ENCODE data around the gene AKT3.

AKT3 gene

DNA sequence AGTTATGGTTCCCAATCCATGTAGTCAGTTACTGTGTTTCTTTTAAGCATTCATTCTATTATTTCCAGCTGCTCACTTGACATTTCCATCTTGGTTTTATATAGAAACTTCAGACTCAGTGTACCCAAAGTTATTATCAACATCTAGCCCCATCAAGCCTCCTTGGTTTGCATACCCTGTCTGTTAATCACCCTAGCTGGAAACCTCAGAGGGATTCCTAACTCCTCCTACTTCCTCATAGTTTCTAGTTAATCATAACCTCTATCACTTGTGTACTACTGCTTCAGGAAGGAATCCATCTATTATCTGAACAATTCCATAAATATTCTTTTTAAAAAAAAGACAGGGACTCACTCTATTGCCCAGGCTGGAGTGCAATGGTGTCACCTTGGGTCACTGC, 300.9 kb downstream of the AKT3 start:
- DNase-seq = no peak

DNA sequence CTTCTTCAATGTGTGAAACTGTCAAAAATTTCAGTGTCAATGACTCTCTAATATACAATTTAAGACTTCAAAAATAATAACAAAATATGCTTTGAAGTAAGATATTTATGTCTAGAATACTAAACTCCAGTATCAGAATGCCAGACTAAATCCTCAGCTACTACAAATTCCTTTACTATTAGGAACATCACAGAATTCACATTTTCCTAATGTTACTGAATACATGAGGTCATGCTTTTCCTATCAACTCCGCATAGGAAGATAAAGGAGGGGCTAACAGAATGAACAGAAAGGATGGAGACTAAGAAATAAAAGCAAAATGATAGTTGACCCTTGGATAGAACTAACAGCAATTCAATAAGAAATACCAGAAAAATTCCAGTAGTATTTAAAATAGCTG, 301.5 kb downstream of the AKT3 start:
- no peak for DNase-seq

DNA sequence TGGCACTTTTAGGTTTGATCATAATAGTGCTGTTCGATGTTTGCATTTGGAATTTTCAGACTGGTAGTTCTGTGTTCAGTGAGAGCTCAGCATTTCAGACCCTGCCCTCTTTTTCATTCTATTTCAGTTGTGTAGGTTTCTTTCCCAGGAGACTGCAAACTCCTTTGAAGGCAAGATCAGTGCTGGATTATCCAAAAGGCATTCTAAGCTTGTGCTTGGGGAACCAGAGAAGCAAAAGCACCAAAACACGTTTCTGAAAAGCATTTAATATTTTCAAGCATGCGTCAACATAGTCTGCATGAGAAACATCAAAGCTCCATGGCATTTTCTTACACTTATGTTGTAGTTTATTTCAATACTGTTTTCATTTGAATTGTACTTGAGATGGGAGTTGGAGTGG, 302.2 kb downstream of the AKT3 start:
- DNase-seq = no peak

DNA sequence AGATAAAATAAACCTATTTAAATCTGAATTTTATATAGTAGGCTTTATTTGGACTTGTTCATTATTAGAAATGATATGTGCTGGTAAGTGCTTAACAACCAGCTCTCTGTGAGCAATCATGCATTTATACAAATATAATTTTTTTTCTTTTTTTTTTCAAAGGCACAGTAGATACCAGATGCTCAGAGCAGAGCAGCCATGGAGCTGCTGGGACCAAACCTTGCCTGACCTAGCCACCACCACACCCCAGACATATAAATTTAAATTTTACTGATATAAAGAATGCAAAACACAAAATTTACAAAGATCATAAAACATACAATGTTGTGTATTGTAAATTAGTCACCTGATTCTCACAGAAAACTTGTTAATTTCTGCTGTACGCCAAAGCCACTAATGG, 303.6 kb downstream of the AKT3 start:
- no peak for DNase-seq

DNA sequence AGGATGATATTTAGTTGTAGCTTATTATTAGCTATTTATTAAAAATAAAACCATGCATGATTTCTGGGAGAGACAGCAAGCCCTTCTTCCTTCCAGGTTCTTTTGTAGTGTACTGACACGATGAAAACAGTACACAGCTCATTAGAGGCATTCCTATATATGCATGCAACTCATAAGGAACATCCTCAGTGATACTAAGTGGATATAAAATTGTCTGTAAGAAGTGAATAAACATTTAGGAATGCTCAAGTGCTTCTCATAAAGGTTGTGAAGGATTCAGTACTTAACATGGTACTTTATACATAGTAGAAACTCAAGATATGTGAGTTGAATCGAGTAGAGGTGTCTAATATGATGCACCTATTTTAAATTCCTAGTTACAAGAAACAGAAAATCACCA, 306.5 kb downstream of the AKT3 start:
- no peak for DNase-seq

DNA sequence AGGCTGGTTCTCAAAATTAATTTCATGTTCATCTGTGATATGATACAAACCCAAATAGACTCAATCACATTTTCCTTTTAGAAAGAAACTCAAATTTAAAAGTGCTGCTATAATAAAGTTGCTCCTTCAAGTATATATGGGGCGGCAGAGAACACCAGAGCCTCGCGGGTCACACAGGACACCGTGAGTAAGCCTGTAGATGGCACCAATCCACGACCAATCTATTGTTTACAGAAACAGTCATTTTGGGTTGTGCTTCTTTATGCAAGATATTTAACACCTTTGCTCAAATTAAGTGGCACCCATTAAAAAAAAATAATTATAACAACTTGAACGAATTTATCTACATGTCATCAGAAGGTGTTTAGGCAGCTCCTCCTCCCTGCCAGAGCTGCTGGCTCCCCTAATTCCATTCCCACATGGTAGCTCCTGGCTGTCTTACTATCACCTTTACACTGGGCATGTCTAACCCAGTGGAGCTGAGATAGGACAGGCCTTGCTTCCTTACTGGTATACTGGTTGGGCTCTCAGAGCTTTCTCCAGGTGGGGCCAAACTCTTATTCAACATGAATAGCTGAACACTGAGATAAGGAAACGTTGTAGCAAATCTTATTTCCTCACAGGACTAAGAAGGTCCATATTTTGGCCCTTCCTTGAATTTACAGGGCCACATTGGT, 307.2 kb downstream of the AKT3 start:
- no peak for DNase-seq

DNA sequence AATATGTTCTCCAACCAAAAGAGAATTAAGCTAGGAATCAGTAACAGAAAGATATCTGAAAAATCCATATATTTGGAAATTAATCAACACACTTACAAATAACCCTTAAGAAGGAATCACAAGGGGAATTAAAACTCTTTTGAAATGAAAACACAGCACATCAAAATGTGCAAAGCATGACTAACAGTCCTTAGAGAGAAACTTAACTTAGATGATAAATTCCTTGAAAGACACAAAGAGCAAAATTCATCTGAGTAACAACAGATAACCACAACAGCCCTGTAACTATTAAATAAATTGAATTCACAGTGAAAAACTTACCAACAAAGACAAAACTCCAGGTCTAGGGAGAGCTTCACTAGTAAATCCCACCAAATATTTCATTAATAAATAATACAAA, 310.4 kb downstream of the AKT3 start:
- DNase-seq = no peak

DNA sequence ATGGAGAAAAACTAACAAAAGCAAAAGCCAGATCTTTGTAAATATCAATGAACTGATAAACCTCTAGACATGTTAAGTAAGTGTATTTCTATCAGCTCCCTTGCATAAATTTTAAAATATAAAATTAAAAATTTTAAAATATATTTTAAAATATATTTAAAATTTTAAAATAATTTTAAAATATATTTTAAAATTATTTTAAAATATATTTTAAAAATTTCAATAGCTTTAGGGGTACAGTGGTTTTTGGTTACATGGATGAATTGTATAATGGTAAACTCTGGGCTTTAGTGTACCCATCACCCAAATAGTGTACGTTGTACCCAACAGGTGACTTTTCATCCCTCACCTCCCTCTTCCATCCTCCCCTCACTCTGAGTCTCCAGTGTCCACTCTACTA, 315.0 kb downstream of the AKT3 start:
- DNase-seq = no peak

DNA sequence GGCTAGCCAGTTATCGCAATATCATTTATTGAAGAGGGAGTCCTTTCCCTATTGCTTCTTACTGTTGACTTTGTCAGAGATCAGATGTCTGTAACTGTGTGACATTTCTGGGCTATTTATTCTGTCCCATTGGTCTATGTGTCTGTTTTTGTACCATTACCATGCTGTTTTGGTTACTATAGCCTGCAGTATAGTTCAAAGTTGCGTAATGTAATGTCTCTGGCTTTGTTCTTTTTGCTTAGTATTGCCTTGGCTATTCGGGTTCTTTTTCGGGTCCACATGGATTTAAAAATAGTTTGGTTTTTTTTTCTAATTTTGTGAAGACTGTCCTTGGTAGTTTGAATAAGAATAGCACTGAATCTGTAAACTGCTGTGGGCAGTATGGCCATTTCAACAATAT, 320.5 kb downstream of the AKT3 start:
- DNase-seq = no peak

DNA sequence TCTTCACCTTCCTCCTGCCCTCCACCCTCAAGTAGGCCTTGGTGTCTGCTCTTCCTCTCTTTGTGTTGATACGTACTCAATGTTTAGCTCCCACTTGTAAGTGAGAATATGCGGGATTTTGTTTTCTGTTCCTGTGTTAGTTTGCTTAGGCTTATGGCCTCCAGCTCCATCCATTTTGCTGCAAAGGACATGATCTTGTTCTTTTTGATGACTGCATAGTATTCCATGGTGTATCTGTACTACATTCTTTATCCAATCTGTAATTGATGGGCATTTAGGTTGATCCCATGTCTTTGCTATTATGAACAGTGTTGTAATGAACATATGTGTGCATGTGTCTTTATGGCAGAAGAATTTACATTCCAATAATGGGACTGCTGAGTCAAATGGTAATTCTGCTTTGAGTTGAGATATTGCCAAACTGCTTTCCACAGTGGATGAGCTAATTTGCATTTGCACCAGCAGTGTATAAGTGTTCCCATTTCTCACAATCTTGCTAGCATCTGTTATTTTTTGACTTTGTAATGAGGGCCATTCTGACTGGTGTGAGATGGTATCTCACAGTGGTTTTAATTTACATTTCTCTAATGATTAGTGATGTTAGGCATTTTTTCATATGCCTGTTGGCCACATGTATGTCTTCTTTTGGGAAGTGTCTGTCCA, 321.5 kb downstream of the AKT3 start:
- DNase-seq = no peak

DNA sequence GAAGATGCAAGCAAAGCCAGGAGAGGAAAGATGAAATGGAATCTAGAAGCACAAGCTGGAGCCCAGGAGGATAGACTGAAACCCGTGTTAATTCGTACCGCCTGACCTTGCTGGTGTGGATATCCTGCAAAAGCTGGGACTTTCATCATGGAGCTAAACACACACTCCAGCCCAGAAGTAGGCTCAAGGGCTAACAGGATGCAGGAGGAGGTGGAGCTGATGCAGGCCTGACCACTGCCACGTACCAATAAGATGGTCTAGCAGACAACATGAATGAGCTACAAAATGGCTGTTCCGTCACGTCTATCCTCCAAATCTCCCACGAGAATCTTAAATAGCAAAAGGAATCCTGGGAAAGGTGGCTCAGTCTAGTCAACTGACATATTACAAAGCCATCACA, 323.9 kb downstream of the AKT3 start:
- DNase-seq = no peak

DNA sequence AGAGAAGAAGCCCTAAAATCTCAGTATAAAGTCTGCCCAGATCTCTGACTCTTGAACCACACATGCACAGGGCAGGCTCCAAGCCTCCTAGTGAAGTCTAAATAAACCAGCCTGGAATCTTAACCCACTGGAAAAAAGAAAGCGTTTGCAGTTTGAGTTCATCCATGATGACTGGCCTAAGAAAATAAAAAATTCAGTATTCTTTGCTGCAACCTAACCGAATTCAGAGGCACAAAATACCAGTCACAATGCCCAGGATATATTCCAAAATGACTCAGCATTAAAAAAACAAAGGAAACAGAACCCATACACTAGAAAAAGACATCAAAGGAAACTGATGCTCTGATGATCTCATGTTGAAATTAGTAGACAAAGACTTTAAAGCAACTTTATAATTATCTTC, 325.0 kb downstream of the AKT3 start:
- no peak for DNase-seq

DNA sequence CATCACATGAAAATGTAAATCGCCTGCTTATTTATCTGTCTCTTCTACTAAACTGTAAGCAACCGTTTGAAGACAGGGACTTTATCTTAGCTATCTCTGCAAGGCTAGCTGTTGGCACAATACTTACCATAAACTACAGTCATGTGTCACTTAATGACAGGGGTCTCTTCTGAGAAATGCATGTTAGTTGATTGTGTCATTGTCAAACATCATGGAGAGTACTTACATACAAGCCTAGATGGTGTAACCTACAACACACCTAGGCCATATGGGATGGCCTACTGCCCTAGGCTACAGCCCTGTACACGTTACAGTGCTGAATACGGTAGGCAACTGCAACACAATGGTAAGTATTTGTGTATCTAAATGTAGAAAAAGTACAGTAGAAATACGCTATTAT, 326.3 kb downstream of the AKT3 start:
- no peak for DNase-seq

DNA sequence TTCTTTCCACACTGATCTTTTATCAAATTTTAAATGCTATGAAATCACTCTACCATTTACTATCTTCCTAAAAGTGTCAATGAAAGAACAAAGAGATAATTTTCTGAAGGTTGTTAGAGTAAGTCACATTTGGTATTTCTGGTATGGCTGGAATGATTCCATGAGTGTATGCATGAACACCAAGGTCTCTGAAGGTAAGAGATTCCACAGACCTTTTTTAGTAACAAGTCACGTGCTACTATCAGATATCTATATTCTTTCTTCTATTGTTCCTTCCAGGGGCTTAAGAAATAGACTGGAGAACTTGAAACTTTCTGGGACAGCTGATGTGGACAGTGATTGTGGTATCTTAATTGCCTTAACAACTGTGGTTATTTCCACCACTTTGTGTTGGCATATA, 329.2 kb downstream of the AKT3 start:
- DNase-seq = no peak

DNA sequence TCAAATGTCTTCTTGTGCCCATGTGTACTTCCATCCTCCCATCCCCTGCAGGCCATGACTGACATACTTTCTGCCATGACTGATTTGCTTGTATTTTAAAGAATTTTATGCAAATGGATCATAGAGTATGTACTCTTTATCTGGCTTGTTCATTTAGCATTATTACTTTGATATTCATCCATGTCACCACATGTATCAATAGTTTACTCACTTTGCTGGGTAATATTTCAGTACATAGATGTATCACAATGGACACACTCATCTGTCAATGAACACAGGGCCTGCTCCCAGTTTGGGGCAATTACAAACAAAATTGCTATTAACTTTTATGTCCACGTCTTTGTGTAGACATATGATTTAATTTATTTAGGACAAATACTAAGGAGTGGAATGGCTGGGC, 335.1 kb downstream of the AKT3 start:
- no peak for DNase-seq

DNA sequence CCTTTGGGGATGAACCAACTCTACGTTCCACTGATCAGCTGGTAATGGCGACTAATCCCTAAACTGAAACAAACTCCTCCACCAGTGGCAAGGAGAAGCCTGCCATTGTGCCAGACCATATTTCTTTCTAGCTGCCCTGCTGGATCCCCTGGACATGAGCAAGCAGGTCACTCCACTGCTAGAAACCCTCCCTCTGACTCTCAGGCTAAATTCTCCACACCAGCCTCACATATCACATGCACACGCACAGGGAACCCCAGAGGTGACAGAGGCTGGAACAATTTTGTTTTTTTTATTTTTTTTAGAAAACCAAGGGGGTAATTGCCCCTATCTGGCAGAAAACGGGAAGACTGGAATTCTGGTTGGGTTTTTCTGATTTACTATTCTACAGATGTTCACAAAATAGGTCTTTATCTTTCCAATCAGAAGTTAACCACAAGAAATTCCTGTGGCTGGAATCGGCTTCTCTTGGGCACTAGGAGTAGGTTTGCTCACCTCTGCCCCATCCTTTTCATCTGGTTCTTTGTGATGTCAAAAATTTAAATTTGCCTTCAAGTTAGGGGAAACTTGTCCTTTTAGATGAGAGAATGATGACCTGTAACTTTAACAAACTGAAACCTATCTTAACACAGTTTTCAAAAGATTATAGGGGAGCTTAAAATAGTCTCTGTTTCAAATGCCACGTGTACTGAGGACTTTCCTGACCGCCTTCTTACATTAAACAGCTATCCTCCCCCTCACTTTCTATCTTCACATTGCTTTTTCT, 336.1 kb downstream of the AKT3 start:
- DNase-seq = no peak

DNA sequence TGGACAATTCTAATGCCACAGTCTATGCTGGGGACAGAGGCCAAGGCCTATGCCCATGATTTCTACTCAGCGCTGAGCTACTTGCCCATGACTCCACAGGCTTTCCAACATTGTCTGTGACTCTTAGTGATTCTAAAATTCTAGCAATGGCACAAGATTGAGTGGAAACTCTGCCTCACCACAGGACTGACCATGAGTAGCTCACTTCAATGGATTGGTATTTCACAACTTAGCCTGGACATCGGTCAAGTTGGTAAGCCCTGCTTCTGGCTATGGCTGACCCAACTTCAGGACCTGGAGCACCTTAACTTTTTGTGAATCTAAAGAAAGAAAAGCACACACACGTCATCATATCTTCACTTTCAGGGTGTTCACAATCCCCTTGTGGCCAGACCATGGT, 339.1 kb downstream of the AKT3 start:
- no peak for DNase-seq

DNA sequence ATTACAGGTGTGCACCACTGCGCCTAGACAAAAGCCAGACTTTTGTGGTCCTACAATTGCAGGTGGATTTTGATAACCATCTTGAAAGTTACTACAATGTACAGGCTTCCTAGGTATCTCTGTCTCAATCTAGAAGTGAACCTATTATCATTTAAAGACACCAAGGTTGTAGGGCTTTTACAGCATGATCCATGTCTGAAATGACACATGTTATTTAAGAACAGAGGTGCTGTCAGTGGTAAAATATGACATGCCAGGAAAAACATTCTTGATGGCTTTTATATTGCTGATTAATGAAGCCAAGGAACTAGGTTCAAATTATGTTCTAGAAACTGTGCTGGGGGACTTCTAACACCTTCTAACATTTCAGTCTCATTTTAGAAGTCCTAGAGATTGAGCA, 341.1 kb downstream of the AKT3 start:
- DNase-seq = no peak

DNA sequence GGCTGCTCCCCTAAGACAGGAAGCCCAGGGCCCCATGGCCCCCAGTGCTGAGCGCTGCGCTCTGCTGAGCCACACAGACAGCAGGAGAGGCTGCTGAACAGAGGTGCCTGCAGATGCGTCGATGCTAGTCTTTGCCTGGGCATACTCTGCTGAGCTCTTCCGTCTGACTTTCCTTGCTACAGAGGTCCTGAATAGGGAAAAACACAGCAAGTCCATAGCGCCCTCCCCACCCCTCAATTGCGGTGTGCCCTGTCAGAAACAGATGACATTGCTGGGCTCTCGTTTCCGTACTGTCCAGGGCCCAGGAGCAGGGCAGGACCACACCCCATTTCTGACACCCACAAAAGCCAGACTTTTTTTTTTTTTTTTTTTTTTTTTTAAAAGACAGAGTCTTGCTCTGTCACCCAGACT, 341.7 kb downstream of the AKT3 start:
- DNase-seq = no peak

DNA sequence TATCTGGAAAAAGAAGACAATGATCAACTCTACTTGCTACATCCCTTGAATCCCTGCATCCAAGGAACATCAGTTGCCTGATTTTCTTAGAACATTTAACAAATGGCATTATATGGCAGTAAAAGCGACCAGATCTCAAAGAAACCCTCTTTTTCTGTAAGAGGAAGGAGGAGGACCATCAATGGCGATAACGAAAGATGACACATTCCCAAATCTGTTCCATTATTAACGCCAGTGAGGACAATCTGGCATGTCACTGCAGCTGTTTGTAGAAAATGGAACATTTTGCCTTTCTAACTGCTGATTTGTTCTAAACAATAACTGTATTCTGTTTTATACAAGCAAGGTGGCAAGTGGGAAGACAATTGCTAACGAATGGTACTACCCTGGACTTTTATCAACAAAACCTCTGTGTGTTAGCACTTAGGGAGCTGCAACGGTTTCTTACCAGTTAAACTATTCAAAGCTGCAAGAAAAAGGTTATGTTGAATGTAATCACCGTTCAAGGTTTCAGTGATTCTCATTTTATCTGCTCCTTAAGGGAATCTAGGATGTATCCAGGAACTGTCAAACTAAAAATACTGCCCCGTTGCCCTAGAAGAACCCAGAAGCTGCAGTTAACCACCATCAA, 342.3 kb downstream of the AKT3 start:
- no peak for DNase-seq

DNA sequence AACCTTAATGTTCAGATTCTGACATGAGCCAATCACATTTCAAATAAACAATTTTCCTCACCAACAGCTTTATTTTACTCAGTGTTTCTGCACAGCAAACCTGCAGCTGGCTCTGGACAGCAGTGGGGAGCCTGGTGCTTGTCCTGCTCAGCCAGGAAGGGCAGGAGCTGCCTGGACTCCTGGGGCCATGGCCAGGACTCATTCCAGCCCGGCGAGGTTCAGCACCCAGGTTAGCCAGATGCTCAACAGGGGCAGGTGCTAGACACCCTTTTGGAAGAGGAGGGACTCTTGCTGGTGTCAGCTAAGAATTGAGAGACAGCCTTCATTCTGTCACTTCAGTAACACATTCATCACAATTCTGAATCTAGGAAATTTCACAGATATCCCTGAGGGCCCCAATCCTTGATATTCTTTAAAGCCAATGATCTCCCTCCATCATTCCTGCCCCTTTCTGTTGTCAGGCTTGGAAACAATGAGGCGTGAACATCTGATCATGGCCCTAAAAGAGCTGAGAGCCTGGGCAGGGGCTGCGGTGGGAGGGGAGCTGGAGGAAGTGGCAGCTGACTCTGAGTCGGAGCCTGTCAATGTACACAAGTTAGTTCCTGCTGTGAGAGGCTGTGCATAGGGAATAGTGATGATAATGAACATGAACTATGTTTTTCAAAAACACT, 342.9 kb downstream of the AKT3 start:
- DNase-seq = no peak

DNA sequence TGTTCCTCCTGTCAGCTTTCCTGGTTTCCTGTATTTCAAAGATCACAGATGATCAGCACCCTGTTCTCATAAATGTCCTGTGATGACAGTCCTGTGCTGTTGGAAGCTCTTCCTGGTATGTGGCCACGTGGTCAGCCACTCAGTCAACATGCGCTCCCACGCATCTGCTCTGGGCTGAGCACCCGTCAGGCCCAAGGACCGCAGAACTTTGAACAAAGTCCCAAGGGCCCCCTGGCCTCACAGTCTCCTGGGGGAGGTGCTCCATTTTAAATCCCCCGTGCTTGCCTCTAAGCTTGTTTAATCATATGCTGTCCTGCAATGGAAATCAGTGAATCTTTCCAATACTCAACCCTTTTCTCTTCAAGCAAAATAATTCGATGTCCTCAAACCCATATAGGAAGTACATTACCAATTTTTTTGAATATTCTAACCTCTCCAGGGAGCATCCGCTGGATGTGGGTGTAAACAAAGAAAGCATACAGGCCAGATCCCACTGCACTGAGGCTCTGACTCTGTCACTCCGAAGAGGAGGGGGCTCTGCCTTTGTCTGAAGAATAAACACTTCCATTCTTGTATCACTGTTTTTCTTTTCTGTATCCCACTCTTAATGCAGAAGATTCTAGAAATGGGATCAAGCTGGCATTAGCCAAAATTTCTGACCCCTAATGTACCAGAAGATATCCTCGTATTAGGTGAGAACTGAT, 343.9 kb downstream of the AKT3 start:
- no peak for DNase-seq

DNA sequence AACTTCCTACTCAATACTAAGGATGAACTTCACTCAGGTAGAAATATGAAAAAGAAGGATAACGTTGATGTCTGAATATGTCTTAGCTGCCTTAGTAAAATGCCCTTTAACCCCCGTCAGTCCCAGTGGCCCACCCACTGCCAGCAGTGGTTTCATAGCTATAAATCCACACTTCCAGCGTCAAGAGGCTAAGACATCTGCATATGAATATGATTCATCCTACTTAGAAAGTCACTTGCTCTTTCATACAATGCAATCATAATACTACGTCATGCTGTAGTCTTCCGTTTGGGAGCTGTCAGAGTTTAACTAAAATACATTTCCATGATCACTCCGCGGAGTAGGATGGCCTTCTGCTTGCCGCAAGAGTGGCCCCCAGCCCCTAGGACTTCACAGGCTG, 346.9 kb downstream of the AKT3 start:
- DNase-seq = no peak

Measured in activated CD4-positive, alpha-beta T cell treated with anti-CD3 and anti-CD28 coated beads, Interleukin-2, amount 50 U/mL, for 4 hours (primary cell).